Dedifferentiated amniotic fluid mesenchymal stem cell (primary cell): ENCODE data around the gene GPR87.

Experiments used
- DNase-seq: peaks from one replicate; pipeline ENCODE4 v3.0.0-alpha.2; 2016; ENCODE audit errors: extremely low spot score

Gene GPR87

GRCh38 chr3:151282921-151283320 is 33.7 kb downstream of the GPR87 start:
- peak; percentile 66 for DNase-seq

DNA sequence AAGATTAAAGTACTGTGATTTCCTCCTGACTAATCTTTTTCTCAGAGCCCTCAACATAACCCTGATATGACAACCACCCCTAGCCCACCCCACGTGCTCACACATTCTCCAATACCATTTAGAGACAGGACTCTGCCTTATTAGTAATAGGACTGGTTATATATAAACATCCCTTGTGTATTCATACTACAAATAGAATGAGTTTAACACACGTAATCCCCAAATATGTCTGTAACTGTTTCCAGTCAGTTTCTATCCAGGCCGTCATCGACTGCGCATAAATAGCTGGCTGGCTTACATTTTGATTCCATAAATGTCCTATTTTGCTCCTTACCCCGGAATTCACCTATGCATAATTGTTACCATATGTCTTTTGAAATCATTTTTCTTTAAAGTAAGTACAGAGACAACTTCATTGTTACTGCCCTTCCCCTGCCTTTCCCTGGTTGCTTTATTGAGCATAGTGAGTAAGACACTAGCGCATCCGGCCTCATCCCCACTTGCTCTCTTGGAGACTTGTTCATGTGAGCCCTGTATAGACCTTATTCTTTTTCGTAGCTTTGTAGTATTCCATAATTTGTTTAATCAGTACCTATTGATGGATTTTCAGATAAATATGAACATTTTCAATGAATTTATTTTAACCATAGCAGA is 34.8 kb downstream of the GPR87 start:
- no peak for DNase-seq

DNA sequence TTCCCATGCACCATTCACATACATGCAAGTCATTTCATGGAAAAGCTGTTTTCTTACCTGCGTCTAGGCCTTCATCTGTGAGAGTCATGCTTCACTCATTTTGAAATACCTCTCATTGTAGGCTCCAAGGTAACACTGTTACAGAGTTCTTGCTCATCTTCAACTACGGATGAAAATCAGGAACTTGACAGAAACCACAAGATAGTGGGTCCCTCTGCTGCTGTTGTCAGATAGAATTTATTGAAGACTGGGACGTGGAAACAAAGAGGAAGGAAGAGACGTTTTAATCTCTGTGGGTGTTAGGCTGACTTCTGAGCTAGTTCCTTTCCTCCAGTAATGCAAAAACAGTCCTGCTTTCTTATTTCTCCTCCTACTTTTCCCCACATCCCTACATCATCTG is 38.4 kb downstream of the GPR87 start, which contains the start of gene P2RY14:
Gene P2RY14, minus strand, starts transcription at position 313 of the 400 bp plus-strand sequence. CDS start 64,226 bp downstream, outside the sequence.
- no peak for DNase-seq

DNA sequence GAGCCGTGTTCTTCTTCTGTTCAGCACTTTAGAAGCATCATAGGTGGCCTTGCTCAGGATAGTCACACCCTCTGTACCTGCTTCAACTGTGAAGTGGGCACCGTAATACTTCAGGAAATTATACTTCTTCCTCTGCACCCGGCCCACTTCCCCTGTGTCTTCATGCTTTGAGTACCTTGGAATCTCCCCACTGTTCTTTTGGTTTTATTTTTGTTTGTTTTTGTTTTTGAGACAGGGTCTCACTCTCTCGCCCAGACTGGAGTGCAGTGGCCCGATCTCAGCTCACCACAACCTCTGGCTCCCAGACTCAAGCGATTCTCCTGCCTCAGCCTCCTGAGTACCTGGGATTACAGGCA is 40.0 kb downstream of the GPR87 start:
- DNase-seq: no peak

- DNase-seq: no peak
Measured at GRCh38 chr3:151276038-151276686, 40.5 kb downstream of the GPR87 start.

DNA sequence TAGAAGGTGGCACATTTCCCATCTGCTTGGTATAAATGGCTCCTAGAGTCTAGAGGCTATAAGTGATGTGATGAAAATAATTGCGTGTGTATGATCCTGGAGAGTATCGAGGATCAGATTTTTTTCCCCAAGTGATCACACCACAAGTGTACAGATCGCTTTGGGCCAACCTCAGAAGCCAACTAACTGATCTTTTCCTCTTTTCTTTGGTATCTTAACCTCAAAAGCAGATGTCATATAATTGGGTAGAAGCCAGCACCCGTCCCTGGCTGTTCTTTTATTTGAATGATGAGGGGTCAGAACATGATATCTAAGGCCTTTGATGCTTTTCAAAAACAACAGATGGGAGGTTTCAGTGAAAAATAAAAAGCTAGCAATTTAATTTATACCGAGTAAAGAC is 41.5 kb downstream of the GPR87 start:
- no peak for DNase-seq

DNA sequence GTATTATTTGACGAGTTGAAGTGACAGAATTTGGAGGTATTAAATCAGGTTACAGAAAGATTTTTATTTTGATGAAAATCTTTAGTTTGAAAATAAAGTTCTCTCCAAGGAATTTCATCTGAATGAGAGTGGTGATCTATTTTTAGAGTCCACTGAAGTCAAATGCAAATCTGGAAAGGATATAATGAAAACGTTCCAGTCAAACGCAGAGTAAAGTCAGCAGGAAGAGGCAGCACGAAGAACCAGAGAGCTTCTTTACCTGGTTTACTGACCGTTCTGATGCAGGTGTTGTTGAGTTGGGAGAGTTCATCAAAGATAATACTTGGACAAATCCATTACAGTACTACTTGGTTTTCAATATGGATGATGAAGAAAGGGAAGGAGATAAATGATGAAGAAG is 47.0 kb downstream of the GPR87 start:
- DNase-seq: no peak

- DNase-seq: no peak
Measured at GRCh38 chr3:151268267-151269235, 48.1 kb downstream of the GPR87 start.

DNA sequence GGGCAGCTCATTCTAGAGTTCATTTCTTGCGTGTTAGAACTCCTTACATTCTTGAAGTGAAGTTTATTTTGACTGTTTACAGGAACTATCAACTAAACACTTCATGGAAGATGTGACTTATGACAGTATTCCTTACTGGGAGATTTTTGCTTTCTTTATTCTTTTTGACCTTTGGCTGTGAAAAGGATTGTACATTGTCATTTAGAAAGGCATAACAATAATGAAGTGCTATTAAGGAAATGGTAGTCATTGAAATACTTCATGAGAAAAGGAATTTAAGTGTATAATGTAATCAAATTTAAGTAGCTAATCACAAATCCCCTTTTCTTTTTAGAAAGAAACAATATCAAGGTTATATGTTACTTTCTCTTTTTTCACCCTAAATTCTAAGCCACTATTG is 49.6 kb downstream of the GPR87 start:
- no peak for DNase-seq

DNA sequence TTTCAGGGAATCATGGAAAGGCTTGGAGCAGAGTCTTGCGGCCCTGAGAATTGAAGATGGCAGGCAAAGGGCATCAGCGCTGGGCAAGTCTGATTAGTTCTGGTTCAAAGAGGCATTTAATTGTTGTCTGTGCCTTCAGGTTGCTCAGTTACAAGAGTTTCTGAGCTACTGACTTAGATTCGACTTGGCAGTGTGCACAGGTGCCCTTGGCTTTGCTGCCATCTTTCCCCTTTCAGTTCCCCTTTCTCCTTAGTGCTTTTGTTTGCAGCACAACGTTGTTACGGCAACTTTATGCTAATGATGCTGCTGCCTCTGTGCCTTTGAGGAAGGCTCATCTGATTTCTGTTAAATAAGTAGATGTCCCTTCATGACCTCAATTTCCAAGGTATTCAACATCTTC is 50.8 kb downstream of the GPR87 start:
- DNase-seq: no peak

GRCh38 chr3:151265166-151265565 is 51.5 kb downstream of the GPR87 start:
- no peak for DNase-seq

GRCh38 chr3:151264605-151265004 is 52.0 kb downstream of the GPR87 start:
- no peak for DNase-seq

- DNase-seq: no peak
Measured at GRCh38 chr3:151262871-151263525, 53.6 kb downstream of the GPR87 start.

GRCh38 chr3:151259664-151260063 is 57.0 kb downstream of the GPR87 start:
- no peak for DNase-seq

DNA sequence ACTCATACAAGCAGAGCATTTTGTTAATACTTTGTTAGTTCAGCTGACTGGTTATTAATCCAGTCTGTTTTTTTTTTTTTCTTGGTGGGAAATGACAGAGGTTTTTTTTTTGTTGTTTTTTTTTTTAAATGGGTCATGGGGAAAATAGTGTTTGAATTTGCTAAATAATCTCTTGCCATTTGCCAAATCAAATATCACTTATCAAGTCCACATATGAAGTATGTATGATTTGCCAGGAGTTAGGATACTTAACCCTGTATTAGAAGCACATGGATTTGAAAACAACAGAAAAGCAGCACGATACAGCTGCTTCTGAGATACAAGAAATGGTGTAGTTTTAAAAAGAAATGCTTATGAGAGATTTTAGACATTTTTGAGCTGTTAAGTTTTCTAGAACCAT is 59.9 kb downstream of the GPR87 start:
- DNase-seq: no peak

- DNase-seq: no peak
Measured at GRCh38 chr3:151248772-151249337, 67.8 kb downstream of the GPR87 start.
